T-cell (primary cell): ENCODE results near the gene AGPAT4. TPM values are rescaled to one million over a fixed set of nuclear protein-coding genes. Genes with fewer than 3 reads are reported as not detected.

ENCODE experiments used
- ATAC-seq, 4 experiments: fragments of 200-7000 bp in 3 of 4; fragments of 150-1000 bp in 1 of 4; cut with Tn5 transposase; replicated peaks in 1 of 4; 1 replicate in 3 of 4; 2 replicates in 1 of 4; pipeline ENCODE4 v1.10.0; 2021; ENCODE audit warnings: moderate library complexity in 3 of 4, mild to moderate bottlenecking in 2 of 4, moderate number of reproducible peaks in 1 of 4
- CTCF ChIA-PET, 2 donors: fragments of 300-600 bp; sonication (Branson Sonifier 250); formaldehyde crosslinking; loops; one replicate each; lab custom pipeline; 2022; ENCODE audit warnings: antibody characterized with exemption in 2 of 2; lab: Charles Lee
- POLR2A ChIA-PET, 2 donors: fragments of 300-600 bp; sonication (Branson Sonifier 250); formaldehyde crosslinking; loops; one replicate each; lab custom pipeline; 2022; ENCODE audit warnings: antibody characterized with exemption in 2 of 2; lab: Charles Lee
- DNase-seq, 35 experiments: peaks; one replicate each; pipeline versions ENCODE4 v3.0.0 to v3.0.0-alpha.2; 2013 to 2023
- H3K27ac ChIP-seq: one replicate; pipeline ENCODE4 v1.5.1; 2013; ENCODE audit warnings: low read length
- H3K27me3 ChIP-seq, 2 experiments: replicated peaks in 1 of 2; 1 replicate in 1 of 2; 2 replicates in 1 of 2; pipeline versions ENCODE4 v1.6.1 to v1.7.0; 2013; ENCODE audit warnings: low read length in 1 of 2, mixed read lengths in 1 of 2; ENCODE audit not compliant: control insufficient read depth in 2 of 2, insufficient read depth in 2 of 2; ENCODE audit errors: extremely low read depth in 1 of 2
- H3K36me3 ChIP-seq, 2 donors: 1 replicate in 1 of 2; 2 replicates in 1 of 2; pipeline versions ENCODE4 v1.6.1 to v1.7.0; 2013; ENCODE audit warnings: low read length in 1 of 2; ENCODE audit not compliant: control insufficient read depth in 2 of 2, insufficient read depth in 1 of 2; ENCODE audit errors: extremely low read depth in 1 of 2
- H3K4me1 ChIP-seq, 2 experiments: 1 replicate in 1 of 2; 2 replicates in 1 of 2; pipeline versions ENCODE4 v1.6.1 to v1.7.0; 2013; ENCODE audit warnings: low read length in 2 of 2, mixed read lengths in 1 of 2; ENCODE audit not compliant: insufficient read depth in 2 of 2, control insufficient read depth in 1 of 2; ENCODE audit errors: extremely low read depth in 1 of 2
- H3K4me3 ChIP-seq, 2 donors: 1 replicate in 1 of 2; 2 replicates in 1 of 2; pipeline versions ENCODE4 v1.5.1 to v1.7.0; 2013; ENCODE audit warnings: mild to moderate bottlenecking in 2 of 2, low read length in 1 of 2, moderate library complexity in 1 of 2; ENCODE audit not compliant: control insufficient read depth in 1 of 2; ENCODE audit errors: extremely low read depth in 1 of 2
- H3K9me3 ChIP-seq: 2 replicates; pipeline ENCODE4 v1.7.0; 2013
- H3K27ac Mint-ChIP-seq, 2 donors: one replicate each; pipeline ENCODE4 v1.8.0; 2020 to 2021; ENCODE audit warnings: mild to moderate bottlenecking in 2 of 2, mixed read lengths in 2 of 2
- H3K27me3 Mint-ChIP-seq, 2 donors: one replicate each; pipeline ENCODE4 v1.8.0; 2021 to 2022; ENCODE audit warnings: mixed read lengths in 2 of 2
- H3K36me3 Mint-ChIP-seq: one replicate; pipeline ENCODE4 v1.8.0; 2021; ENCODE audit warnings: mixed read lengths
- H3K4me1 Mint-ChIP-seq, 3 donors: one replicate each; pipeline ENCODE4 v1.8.0; 2020 to 2022; ENCODE audit warnings: mixed read lengths in 3 of 3, mild to moderate bottlenecking in 1 of 3
- H3K4me3 Mint-ChIP-seq, 3 donors: one replicate each; pipeline ENCODE4 v1.8.0; 2020 to 2022; ENCODE audit warnings: mild to moderate bottlenecking in 3 of 3, mixed read lengths in 3 of 3, moderate library complexity in 3 of 3
- H3K9me3 Mint-ChIP-seq, 3 donors: one replicate each; pipeline ENCODE4 v1.8.0; 2020 to 2022; ENCODE audit warnings: mixed read lengths in 3 of 3
- WGBS: methylation state at CpG from one replicate; pipeline ENCODE4 v1.1.5; 2013; ENCODE audit warnings: missing lambda C conversion rate; ENCODE audit not compliant: insufficient coverage; 5-methylcytosine and 5-hydroxymethylcytosine counted together
- total RNA-seq, 35 experiments: library from RNA in 6 of 35; stranded (reverse) in 6 of 35; fragments of 120-200 nt in 1 of 35; gene quantifications; one replicate each; pipeline versions ENCODE4 v1.2.1 to v1.2.4 and lab custom pipeline; 2013 to 2026

AGPAT4 gene
- total RNA-seq, 5 donors from 2014 or later (not counting 1 experiment from before 2014, with no cell fraction given): 5.6 to 15.0 (median 6.3) TPM

- CTCF ChIA-PET: no interaction called here
- Mint-ChIP-seq H3K36me3 (peaks cover 78% of the 10 kb centered on the region), H3K27ac (peak overlapping the region in 1 of 2 donors; percentile 2), H3K4me1 (peaks cover 16 to 26% (median 19%) of the 10 kb centered on the region in 3 donors), H3K27me3 (no peaks in the 10 kb centered on the region), H3K9me3 (no peaks in the 10 kb centered on the region), H3K4me3 (no peak overlapping the region)
- no peak for ATAC-seq
- POLR2A ChIA-PET: no interaction called here
- H3K27me3 ChIP-seq: no peaks in the 10 kb centered on the region
- H3K4me3 ChIP-seq: no peak overlapping the region
- WGBS: 99% methylated on average over 12 of the region's 23 CpGs
- H3K4me1 ChIP-seq: peaks cover 3 to 10% of the 10 kb centered on the region in 2 experiments
- H3K36me3 ChIP-seq: peaks cover 13 to 92% of the 10 kb centered on the region in 2 donors
- no peak for DNase-seq
- H3K27ac ChIP-seq: no peak overlapping the region
- no peaks in the 10 kb centered on the region for H3K9me3 ChIP-seq
These were observed 165.8 kb downstream of the AGPAT4 start for GRCh38 chr6:161107779-161108730.

GRCh38 chr6:161105408-161105807 lies 168.5 kb downstream of the AGPAT4 start:
- no peaks in the 10 kb centered on the region for H3K27me3 Mint-ChIP-seq
- H3K4me1 Mint-ChIP-seq: peaks cover 2 to 4% (median 3%) of the 10 kb centered on the region in 3 donors
- H3K36me3 ChIP-seq: peaks cover 13 to 83% of the 10 kb centered on the region in 2 donors
- no peaks in the 10 kb centered on the region for H3K9me3 Mint-ChIP-seq
- no peaks in the 10 kb centered on the region for H3K9me3 ChIP-seq
- DNase-seq: no peak
- H3K4me3 ChIP-seq: no peak overlapping the region
- CTCF ChIA-PET: no interaction called here
- H3K27ac Mint-ChIP-seq: no peak overlapping the region
- peaks cover 70% of the 10 kb centered on the region for H3K36me3 Mint-ChIP-seq
- WGBS: 100% methylated on average over 1 of the region's 2 CpGs
- no peak overlapping the region for H3K27ac ChIP-seq
- H3K27me3 ChIP-seq: no peaks in the 10 kb centered on the region
- H3K4me3 Mint-ChIP-seq: no peak overlapping the region
- no peaks in the 10 kb centered on the region for H3K4me1 ChIP-seq
- POLR2A ChIA-PET: no interaction called here
- no peak for ATAC-seq

DNA sequence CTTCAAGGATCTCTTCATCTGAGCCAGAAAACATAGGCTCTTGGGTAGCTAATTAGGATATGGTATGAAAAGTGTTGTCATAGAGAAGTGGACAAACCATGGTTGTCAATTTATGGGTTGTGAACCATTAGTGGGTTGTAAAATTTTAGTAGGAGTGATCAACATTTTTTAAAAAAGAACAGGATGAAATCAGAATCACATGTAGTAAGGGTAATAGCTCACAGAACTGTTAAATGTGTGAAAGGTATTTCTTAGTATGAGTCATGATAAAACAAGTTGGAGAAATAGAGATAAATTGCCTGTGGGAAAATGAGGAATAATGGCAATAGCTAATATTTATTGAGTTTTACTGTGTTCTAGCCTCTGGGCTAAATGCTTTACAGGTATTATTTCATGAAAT lies 168.9 kb downstream of the AGPAT4 start:
- no peaks in the 10 kb centered on the region for H3K27me3 Mint-ChIP-seq
- H3K9me3 ChIP-seq: no peaks in the 10 kb centered on the region
- POLR2A ChIA-PET: no interaction called here
- H3K4me1 ChIP-seq: no peaks in the 10 kb centered on the region
- no peaks in the 10 kb centered on the region for H3K4me1 Mint-ChIP-seq
- H3K4me3 Mint-ChIP-seq: no peak overlapping the region
- ATAC-seq (no peak), DNase-seq (no peak)
- peaks cover 68% of the 10 kb centered on the region for H3K36me3 Mint-ChIP-seq
- no peak overlapping the region for H3K4me3 ChIP-seq
- peaks cover 14 to 82% of the 10 kb centered on the region in 2 donors for H3K36me3 ChIP-seq
- no peak overlapping the region for H3K27ac Mint-ChIP-seq
- H3K9me3 Mint-ChIP-seq: no peaks in the 10 kb centered on the region
- H3K27ac ChIP-seq: no peak overlapping the region
- CTCF ChIA-PET: interaction anchor here in 1 of 2 donors (0.5 kb wide), 1 partner anchor 39 kb away, joined by 4 read pairs; no protein-coding TSS in a partner anchor
- no peaks in the 10 kb centered on the region for H3K27me3 ChIP-seq

GRCh38 chr6:161103475-161103874 lies 170.4 kb downstream of the AGPAT4 start:
- H3K27ac Mint-ChIP-seq: no peak overlapping the region
- ChIA-PET POLR2A (no interaction called here), CTCF (no interaction called here)
- Histone ChIP-seq H3K36me3 (peaks cover 20 to 80% of the 10 kb centered on the region in 2 donors), H3K27ac (no peak overlapping the region), H3K9me3 (no peaks in the 10 kb centered on the region), H3K4me3 (no peak overlapping the region), H3K27me3 (no peaks in the 10 kb centered on the region), H3K4me1 (no peaks in the 10 kb centered on the region)
- DNase-seq (no peak), ATAC-seq (no peak)
- no peaks in the 10 kb centered on the region for H3K9me3 Mint-ChIP-seq
- H3K36me3 Mint-ChIP-seq: peaks cover 63% of the 10 kb centered on the region
- whole genome bisulfite sequencing: 96% methylated on average over 4 of the region's 4 CpGs
- H3K4me3 Mint-ChIP-seq: no peak overlapping the region
- H3K27me3 Mint-ChIP-seq: no peaks in the 10 kb centered on the region
- H3K4me1 Mint-ChIP-seq: no peaks in the 10 kb centered on the region

GRCh38 chr6:161101517-161101916 lies 172.3 kb downstream of the AGPAT4 start:
- no peaks in the 10 kb centered on the region for H3K9me3 Mint-ChIP-seq
- H3K27me3 ChIP-seq: no peaks in the 10 kb centered on the region
- H3K4me3 ChIP-seq: no peak overlapping the region
- H3K36me3 ChIP-seq: peaks cover 19 to 78% of the 10 kb centered on the region in 2 donors
- no peaks in the 10 kb centered on the region for H3K9me3 ChIP-seq
- H3K27ac ChIP-seq: no peak overlapping the region
- H3K27me3 Mint-ChIP-seq: no peaks in the 10 kb centered on the region
- DNase-seq (peak in 1 of 35 experiments; percentile 15), ATAC-seq (no peak)
- H3K4me1 ChIP-seq: no peaks in the 10 kb centered on the region
- peaks cover 64% of the 10 kb centered on the region for H3K36me3 Mint-ChIP-seq
- H3K4me3 Mint-ChIP-seq: no peak overlapping the region
- H3K27ac Mint-ChIP-seq: no peak overlapping the region
- ChIA-PET CTCF (interaction anchor here in 1 of 2 donors (0.6 to 2.2 kb wide), 2 partner anchors 270 to 271 kb away, joined by 3 to 10 read pairs; no protein-coding TSS in a partner anchor), POLR2A (interaction anchor here in 1 of 2 donors (0.6 kb wide), 1 partner anchor 27 kb away, joined by 4 read pairs; no protein-coding TSS in a partner anchor)
- WGBS: no CpG with 5 or more reads among the region's 7 CpGs
- H3K4me1 Mint-ChIP-seq: no peaks in the 10 kb centered on the region

DNA sequence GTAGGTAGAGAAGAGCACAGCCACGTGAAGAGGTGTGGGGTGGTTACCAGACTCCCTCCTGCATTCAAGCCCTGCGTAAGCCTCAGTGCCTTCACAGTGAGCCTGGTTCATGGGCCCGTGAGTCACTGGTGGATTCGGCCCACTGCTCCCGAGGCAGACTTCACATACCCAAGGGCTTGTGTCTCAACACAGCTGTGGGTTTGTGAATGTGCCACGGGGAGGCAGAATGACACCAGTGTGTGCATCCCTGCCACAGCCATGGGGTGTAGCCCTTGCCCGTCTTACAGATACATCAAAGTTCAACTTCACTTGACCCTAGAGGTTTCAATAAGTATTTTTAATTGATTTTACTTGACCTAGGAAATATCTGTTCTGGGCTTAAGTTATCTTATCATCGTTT lies 173.8 kb downstream of the AGPAT4 start:
- no peaks in the 10 kb centered on the region for H3K9me3 ChIP-seq
- Mint-ChIP-seq H3K27me3 (no peaks in the 10 kb centered on the region), H3K4me1 (no peaks in the 10 kb centered on the region), H3K36me3 (peaks cover 61% of the 10 kb centered on the region), H3K27ac (no peak overlapping the region), H3K9me3 (no peaks in the 10 kb centered on the region), H3K4me3 (no peak overlapping the region)
- H3K4me1 ChIP-seq: no peaks in the 10 kb centered on the region
- ATAC-seq (no peak), DNase-seq (no peak)
- H3K36me3 ChIP-seq: peaks cover 16 to 69% of the 10 kb centered on the region in 2 donors
- H3K27me3 ChIP-seq: no peaks in the 10 kb centered on the region
- WGBS: 84% methylated on average over 3 of the region's 8 CpGs
- POLR2A ChIA-PET: no interaction called here
- CTCF ChIA-PET: interaction anchor here in 1 of 2 donors (2.2 kb wide), 1 partner anchor 271 kb away, joined by 10 read pairs; no protein-coding TSS in a partner anchor
- no peak overlapping the region for H3K27ac ChIP-seq
- H3K4me3 ChIP-seq: no peak overlapping the region
